NCI-H82 treated with DMSO at 0.1 percent for 48 hours (cell line): Measurements from ENCODE around the gene KDM4C.

Experiments used
- DNase-seq: peaks from one replicate; lab custom pipeline; 2025; ENCODE audit not compliant: unreplicated experiment; lab: John Stamatoyannopoulos, UW

The KDM4C gene

DNA sequence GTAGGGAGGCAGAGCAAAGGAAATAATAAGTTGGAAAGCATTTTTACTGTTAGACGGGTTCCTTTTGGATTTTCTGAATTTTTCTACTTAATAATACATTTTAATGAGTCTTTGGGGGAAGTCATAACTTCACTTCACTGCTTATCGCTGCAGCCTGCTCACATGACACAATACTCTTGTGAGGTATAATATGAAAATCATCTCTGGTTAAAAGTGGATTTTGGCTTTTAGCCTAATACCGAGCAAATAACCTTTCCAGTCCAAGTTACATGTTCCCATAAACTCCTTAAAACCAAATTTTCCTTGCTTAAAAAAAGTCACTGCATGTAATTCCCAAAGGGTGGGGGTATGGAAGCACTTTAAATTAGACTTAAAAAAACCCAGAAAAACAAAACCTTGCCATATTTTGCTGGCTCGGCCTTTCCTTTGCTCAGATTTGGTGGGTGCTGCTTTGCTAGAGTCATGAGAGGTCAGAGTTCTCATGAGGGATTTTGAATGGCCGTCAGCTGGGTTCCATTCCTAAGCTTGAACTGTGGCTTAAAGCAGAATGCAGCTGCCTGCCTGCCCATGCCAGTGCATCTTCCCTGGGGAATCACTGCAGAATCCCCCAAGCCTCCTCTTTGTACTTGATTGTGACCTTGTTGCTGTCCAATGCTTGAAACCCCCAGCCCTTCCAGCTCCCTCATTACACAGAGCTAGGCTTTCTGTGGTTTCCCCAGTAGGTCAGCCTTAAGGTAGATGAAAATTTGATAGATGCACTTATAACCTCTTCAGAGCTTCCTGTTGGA lies 331.8 kb downstream of the KDM4C start:
- DNase-seq, result no peak

DNA sequence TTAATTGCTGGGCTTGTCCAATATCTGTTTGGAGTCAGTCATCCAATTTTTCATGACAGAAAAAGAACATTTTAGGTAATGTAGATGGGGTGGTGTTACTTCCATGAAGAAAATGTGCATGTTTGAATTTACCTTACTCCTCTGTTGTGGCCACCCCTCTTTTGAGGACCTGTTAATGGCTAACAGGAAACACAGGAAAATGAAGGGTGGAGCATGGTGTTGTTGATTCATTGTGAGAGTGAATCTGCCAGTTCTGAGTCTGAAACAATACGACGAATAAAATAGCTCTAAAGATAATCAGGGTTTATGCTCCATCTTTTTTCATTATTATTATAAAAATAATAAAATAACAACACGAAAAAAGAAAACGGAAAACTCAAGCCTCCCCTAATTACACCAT lies 335.3 kb downstream of the KDM4C start:
- no peak for DNase-seq

DNA sequence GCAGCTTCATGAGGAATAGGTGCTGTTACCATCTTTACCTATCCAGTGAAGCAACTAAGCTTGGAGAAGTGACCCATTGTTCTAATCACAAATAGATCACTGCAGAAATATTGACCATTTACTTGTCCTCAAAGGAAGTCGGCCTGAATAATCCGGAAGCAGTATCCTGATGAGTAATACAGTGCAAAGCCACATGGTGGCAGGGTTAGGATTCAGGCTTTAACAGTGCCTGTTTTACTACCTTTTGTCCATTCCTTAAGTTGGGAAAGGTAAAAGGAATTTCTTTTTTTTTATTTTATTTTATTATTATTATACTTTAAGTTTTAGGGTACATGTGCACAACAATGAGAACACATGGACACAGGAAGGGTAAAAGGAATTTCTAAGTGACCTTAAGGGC lies 336.3 kb downstream of the KDM4C start:
- no peak for DNase-seq

DNA sequence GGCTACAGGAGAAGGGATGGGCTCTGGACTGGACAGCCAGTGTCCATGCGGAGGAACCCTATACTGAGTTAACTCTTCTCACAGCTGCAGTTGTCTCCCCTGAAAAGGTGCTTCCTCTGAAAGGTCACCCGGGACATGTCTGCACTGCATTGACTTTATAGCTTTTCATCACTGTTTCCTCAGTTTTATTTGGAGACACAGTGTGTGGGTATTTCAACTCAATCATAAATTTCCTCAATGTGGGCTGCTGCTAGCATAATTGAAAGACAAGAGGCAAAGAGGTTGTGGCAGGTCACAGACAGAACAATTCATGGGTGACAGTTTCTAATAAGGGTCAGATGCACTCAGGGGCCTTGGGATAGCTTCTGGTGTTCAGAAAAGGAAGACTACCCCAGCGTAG lies 336.8 kb downstream of the KDM4C start:
- no peak for DNase-seq

DNA sequence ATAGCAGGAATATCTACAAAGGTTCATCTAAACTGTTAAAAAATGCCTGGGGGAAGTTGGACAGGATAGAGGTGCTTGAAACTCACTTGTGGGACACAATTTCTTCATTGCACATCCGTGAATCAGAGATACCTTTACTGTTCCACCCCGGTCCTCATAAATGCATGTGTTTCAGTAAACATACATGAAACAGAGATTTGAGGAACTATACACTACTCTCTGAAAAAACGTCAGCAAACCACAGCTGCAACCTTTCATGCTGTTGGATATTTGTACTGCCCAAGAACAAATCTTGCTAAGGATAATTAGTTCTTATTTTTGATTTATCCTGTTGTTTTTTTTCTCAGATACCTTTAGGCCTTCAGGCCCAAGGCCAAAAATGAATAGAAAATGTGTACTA lies 337.3 kb downstream of the KDM4C start:
- no peak for DNase-seq

DNA sequence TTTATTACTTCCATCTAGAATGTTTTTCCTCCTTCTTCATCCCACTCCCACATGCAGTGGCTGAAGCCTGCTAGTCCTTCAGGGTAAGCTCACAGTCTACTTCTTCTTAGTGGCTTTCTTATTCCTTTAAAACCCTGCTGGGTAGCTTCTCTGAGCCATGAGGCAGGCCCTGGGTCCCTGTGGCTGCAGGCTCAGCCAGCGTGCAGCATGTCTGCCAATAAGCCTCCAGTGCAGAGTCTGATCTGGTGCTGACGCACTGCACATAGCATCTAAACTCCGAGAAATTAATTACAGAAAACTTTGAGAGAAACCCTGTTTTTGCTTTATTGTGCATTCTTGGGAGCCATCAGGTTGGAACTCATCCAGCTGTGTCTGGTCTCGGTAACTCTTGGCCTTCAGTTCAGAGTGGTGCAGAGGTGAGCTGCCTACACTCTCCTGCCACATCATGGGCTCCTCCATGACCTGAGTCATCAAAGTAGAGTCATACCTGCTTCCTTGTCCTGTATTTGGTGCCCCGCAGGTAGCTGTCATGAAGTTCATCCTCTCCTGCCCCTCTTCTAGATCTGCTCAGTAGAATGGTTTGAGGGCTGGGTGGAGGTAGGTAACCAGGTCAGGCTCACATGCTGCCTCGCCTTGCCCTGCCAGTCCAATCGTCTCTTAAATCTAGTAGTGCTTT lies 339.4 kb downstream of the KDM4C start:
- DNase-seq, result no peak

DNA sequence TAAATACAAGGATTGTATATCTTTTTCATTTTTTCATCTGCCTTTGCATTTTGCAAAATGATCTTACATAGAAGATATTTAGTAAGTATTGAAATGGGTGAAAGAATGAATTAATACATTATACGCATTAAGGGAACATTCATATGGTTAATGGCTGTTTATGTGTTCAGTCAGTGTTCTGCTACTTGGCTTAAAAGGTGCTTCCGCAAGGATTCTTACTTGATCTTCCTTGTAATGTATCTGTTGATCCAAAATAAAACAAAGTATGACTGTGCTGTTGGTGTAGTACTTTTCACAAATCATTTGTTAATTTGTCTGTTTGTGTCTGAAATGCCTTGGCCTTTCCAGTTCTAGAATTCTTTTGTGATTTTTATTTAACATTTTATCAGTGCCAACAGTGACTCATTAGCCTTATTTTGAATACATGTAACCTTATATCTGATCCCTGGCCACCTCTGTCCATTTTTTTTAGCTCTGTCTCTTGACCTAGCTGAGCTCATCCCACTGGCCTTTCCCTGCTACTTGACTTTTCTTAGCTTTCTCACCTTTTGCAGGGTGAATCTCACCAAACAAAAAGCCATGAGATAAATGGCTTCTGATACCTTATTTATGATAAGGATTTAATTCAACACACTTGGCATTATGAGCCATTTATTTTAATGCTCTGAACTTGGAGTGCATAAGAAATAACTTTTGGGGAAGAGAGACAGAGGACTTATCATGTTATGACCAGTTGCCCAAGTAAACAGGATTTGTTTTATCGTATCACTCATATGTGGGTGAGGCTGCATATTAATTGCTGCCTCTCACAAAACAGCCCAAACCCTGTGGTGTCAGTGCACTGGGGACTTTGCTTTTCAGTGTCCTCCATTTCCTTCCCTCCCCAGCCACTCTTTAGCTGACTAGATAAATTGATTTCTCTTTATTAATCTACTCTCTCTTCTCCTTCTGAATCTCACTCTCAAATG lies 340.3 kb downstream of the KDM4C start:
- no peak for DNase-seq

DNA sequence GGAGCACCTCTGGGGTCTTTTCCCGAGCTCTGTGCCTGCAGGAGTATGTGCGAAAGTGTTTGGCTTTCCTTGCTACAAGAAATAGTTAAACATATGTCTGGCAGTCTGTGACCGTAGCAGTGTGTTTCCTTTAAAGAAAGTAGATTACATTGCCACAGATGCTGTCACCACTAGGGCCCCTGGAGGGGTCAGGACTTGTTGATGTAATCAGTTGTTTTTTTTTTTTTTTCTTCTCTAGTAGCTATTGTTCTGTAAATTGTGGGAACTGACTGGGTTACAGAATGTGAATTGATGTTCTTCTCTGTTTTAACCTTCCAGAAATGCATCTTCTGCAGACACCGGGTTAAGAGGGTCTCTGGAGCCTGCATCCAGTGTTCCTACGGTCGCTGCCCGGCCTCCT lies 345.6 kb downstream of the KDM4C start:
- no peak for DNase-seq

DNA sequence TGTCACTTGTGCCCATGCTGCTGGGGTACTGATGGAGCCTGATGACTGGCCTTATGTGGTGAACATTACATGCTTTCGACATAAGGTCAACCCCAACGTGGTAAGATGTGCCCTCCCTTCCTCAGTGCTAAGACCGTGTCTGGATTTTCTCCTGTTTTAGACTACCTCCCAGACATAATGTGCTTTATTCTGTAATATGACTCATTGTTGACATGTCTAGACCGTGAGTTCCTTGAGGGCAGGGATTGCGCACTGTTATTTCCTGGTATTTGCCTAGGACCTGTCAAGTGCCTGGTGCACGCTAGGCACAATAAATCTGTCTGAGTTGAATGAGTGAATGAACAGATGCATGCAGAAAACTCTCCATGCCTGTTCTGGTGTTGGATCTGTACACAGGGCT lies 346.0 kb downstream of the KDM4C start:
- DNase-seq, result no peak

DNA sequence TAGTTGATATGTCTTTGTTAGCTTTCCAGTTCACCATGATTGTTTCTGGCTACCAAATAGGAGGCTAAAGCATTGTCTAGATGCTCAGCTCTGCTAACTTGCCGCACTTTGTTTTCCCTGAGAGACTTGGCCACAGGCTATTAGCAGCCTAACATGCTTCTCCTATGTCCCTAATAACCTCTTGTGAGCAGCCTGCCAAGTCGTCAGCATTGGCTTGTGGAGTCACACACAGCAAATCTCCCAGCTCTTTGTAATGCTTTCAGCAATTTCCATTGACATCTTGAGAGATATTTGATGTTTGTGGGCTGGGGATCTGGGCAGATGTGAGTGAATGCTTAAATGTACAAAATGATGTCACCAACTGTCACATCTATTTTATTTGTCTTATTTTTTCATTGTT lies 346.9 kb downstream of the KDM4C start:
- DNase-seq, result no peak

DNA sequence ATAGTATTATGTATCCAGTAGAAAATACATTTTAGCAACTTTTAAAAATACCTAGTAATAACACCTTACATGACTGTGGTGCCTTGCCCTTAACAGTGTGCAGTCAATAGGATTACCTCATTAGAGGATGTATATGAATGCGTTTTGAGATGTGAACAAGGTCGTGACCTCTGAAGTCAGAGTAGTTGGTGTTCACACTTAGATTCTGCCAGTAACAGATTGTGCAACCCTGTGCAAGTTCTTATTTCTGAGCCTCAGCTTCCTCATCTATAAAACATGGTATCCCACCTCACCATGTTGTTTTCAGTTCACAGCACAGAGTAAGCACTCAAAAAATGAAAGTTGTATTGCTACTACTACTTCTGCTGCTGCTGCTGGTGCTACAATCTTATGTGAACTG lies 347.3 kb downstream of the KDM4C start:
- DNase-seq, result no peak

DNA sequence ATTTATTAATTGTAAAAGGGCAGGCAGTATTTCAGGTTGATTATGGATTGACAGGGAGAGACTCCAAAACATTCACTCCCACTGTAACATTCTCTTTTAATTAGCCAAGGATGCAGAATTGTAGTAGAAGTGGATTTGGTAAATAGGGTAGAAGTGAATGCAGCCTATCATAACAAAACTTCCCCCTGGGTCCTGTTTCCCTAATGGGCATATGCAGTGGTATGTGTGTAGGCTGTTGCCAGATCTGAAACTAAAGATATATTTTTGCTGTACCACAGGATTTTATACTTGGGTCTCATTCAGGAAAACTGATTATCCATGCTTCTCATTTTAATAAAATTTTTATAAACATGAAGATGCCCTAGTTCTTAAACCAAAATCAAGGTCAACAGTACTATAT lies 351.2 kb downstream of the KDM4C start:
- DNase-seq, result no peak

DNA sequence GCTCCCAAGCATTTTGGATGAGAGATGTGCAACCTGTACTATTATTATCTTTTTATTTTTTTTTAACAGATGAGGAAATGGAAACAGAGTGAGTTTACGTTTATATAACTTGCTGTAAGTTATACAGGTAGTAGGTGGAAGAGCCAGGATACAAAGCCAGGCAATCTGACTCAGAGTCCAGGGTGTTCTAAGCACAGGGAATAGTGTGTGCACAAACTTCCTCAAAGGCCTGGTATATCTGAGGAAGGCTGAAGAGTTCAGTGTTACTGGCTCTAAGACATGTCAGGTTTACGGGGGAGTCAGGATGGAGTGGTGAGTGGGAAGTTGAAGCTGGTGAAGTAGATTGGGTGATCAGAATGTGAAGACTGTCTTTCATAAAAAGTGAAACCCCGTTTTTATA lies 353.6 kb downstream of the KDM4C start:
- no peak for DNase-seq

DNA sequence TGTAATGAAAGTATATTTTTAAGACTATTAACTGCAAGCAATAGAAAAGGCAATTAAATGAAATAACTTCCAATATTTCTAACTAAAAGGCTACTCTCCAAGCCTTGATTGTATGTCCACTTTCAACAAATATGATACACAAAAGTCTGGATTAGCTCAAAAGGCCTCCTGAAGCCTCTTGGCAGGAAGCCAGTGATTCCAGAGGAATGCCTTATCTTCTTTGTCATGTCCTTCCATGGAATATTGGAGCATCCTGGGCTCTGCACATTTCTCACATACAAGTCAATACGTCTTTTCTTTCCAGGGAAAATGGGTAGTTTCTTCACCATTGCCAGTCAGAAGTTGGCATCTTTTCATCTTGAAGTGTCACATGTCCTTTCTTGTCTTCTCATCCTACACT lies 357.8 kb downstream of the KDM4C start:
- no peak for DNase-seq

DNA sequence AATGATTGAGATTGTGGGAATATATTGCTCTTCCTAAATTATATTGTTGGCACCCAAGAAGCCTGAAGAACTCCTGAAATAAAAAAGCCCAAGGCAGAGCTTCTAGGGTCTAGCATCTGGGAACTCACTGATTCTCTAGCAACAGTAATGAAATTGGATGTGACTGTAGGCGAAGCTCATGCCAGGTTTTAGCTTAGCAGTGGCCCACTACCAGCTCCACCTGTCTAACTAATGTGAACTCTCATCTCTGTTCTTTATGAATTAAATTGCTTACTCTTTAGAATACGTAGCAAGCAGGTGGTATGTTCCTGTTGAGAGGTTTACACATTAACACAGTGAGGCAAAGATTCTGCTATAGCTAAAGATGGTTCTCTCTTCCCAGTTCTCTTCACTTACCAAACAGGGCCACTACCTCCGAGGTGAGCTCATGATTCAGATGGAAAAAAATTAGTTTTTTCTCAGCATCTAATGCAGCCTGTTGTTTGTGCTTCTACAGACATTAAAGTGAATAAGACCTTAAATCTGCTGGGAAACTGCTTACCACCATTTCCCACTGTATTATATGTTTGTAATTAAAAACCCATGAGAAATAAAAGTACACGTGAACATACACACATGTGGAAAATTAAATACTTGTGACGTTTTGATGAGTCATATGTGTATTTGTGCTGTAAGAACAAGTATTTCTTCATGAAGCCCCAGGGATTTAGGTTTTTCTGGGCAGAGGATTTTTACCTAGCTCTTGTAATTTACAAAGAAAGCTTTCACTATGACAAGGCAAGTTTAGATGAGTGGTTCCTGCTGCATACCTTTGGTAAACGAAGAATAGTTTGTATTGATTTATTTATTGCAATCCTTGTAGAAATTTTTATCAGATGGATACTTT lies 360.1 kb downstream of the KDM4C start:
- no peak for DNase-seq

DNA sequence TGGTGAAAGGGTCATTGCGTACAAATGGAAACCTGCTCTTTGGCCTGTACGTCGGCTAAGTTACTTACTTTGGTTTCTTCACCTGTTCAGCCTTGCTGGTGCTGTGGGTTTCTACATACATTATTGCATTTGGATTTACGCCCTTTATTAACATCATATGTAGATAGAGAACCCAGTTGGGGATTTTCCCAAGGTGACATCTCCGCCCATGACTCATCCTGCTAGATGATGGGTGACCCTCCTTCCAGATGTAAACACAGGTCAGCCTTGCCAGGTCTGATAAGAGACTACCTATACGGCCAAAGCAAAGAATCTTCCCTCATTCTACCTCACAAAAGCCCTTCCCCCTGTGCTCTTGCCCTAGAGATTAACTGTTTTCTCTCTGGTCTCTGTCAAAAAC lies 360.9 kb downstream of the KDM4C start:
- DNase-seq, result no peak

DNA sequence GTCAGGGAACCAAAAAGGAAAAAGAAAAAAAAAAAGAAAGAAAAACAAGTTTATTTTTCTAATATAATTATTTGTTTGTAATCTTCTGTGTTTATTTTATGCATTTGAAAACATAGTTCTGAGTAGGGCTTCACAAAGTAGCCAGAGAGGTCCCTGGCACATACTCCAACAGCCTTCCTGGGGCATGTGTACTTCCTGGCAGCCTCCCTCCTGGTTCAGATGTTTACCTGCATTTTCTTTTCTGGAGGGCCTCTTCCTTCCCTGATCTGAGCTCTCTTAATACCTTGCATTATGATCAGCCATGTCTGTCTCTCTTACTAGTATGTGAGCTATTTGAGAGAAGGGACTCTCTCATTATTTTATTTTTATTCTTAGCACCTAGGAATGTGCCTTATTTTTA lies 361.8 kb downstream of the KDM4C start:
- DNase-seq, result no peak

DNA sequence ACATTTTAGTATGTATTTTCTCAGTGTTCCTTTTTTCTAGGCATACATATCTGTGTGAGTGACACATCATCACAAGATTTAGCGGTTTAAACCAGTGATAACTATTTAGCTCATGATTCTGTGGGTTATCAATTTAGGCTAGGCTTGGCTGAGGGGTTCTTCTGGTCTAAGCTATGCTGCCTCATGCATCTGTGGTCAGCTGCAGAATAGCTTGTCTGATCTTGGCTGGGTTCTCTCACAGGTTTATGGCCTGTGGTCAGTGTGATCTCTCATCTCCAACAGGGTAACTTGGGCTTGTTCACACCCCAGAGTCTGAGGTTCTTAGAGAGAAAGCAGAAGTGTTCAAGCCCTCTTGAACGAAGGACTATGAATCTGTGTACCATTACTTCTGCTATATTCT lies 363.3 kb downstream of the KDM4C start:
- no peak for DNase-seq

DNA sequence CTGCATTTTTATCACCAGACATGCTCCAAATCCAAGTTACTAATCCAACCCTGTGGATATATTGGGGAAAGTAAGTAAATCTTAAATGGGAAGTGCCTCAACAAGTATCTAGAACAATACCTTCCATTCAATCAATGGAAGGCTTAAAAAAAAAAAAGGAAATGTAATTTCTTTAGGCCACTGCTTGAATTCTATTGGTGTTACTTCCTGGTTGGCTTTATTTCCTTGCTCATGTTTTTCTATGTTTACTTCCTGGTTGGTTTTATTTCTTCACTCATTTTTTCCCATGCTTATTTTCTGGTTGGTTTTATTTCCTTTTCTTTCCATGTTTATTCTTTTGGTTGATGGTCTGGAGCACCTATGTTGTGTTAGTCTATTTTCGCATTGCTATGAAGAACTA lies 363.9 kb downstream of the KDM4C start:
- no peak for DNase-seq

DNA sequence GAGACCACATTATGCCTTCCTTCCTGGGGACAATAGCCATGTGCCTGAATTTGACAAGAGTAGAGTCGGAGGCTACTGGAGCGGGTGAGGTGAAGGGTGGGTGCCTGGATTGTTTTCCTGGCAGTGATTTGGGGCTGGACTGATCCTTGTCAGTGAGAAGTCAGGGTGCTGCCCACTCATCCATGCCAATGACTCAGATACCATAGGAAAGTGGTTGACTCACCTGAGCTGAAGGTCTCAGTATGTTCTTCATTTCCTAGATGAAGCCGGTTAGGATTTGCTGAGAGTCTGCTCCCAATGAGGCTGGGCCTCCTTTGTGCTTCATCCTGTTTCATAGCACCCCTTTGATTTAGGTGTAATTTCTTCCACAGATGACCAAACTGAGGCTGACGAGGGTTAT lies 366.0 kb downstream of the KDM4C start:
- no peak for DNase-seq

DNA sequence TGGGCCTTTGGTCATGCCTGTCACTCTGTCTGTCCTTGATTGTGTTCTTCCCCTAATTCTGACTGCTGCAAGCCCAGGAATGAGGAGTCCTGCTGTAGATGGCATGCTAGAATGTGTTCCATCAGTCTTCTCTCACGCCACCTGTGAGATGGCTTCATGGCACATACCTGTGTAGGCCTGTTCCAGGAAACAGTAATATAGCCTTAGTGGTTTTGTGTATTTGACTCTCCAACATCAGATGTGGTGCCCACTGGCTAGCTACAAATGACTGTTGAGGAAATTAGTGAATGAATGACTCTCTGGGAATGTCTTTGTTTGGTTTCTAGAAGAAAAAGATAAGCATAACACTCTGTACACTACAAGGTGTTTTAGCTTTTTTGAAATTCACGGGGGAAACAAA lies 367.5 kb downstream of the KDM4C start:
- no peak for DNase-seq
